HepG2 (cell line): ENCODE results near the gene GRHL1. TPM values are rescaled to one million over a fixed set of nuclear protein-coding genes. Genes with fewer than 3 reads are reported as not detected.

Experiments
- ARID2 ChIP-seq: sonication (generic); formaldehyde crosslinking; IDR thresholded peaks from 2 replicates; pipeline ENCODE4 v1.8.1; 2022; ENCODE audit warnings: mild to moderate bottlenecking, missing genetic modification reagents, borderline replicate concordance
- BCLAF1 ChIP-seq: fragments of 450-650 bp; IDR thresholded peaks from 2 replicates; pipeline ENCODE4 v1.6.1; 2017; ENCODE audit warnings: mild to moderate bottlenecking
- ERF ChIP-seq: IDR thresholded peaks from 2 replicates; pipeline ENCODE4 v1.6.1; 2018; ENCODE audit warnings: missing biosample characterization, missing genetic modification reagents
- GMEB1 ChIP-seq: sonication (generic); formaldehyde crosslinking; IDR thresholded peaks from 2 replicates; pipeline ENCODE4 v1.5.1; 2020; ENCODE audit warnings: missing genetic modification reagents, mild to moderate bottlenecking, borderline replicate concordance
- JUND ChIP-seq: sonication (generic); formaldehyde crosslinking; IDR thresholded peaks from 2 replicates; pipeline ENCODE4 v1.8.0; 2022; ENCODE audit warnings: mild to moderate bottlenecking, missing genetic modification reagents
- NFAT5 ChIP-seq: sonication (generic); formaldehyde crosslinking; IDR thresholded peaks from 2 replicates; pipeline ENCODE4 v1.4.0; 2020; ENCODE audit warnings: missing genetic modification reagents
- NR3C1 ChIP-seq: sonication (generic); formaldehyde crosslinking; IDR thresholded peaks from 2 replicates; pipeline ENCODE4 v1.4.0; 2020; ENCODE audit warnings: missing genetic modification reagents
- SP4 ChIP-seq: sonication (generic); formaldehyde crosslinking; IDR thresholded peaks from 2 replicates; pipeline ENCODE4 v1.8.1; 2023; ENCODE audit warnings: mild to moderate bottlenecking, missing genetic modification reagents
- TBP ChIP-seq: sonication (generic); formaldehyde crosslinking; IDR thresholded peaks from 2 replicates; pipeline ENCODE4 v1.5.0; 2020; ENCODE audit warnings: missing genetic modification reagents
- THAP9 ChIP-seq: sonication (generic); formaldehyde crosslinking; IDR thresholded peaks from 2 replicates; pipeline ENCODE4; 2020; ENCODE audit warnings: missing genetic modification reagents, mild to moderate bottlenecking, borderline replicate concordance
- ZNF33B ChIP-seq: sonication (generic); formaldehyde crosslinking; IDR thresholded peaks from 2 replicates; pipeline ENCODE4 v1.5.1; 2020; ENCODE audit warnings: mild to moderate bottlenecking, missing genetic modification reagents
- ZNF597 ChIP-seq: sonication (generic); formaldehyde crosslinking; IDR thresholded peaks from 2 replicates; pipeline ENCODE4 v1.5.0; 2020; ENCODE audit warnings: missing genetic modification reagents
- ZNF761 ChIP-seq: sonication (generic); formaldehyde crosslinking; conservative IDR thresholded peaks from 2 replicates; pipeline ENCODE4 v1.4.0; 2020; ENCODE audit warnings: mild to moderate bottlenecking, missing genetic modification reagents
- ZNF777 ChIP-seq: sonication (generic); formaldehyde crosslinking; IDR thresholded peaks from 2 replicates; pipeline ENCODE4 v1.4.0; 2020; ENCODE audit warnings: missing genetic modification reagents
- polyA plus RNA-seq, 8 experiments: library from polyadenylated mRNA; depleted of rRNA in 3 of 8; stranded (reverse) in 7 of 8; unstranded in 1 of 8; fragments of >200 nt; fragmentation: Illumina TruSeq in 4 of 8; extraction: Trizol in 4 of 8; gene quantifications; 2 replicates each; pipeline versions ENCODE4 v1.2.1 to v1.2.3, GENCODE V29; 2011 to 2016; ENCODE audit warnings: low read depth in 4 of 8, missing spikeins in 1 of 8, mixed read lengths in 1 of 8; ENCODE audit not compliant: insufficient read depth in 1 of 8
- total RNA-seq, 5 experiments: library from RNA; depleted of rRNA; stranded (reverse); fragments of >200 nt; fragmentation: Illumina TruSeq; extraction: Trizol; gene quantifications; 2 replicates each; pipeline ENCODE4 v1.2.3, GENCODE V29; 2016; ENCODE audit warnings: low read depth in 1 of 5

Gene GRHL1
- total and polyA plus RNA-seq, 2 of the 13 experiments (the other 11 are each of a cell fraction or from before 2014, with no cell fraction given): 9.3 to 12.0 TPM

GRCh38 chr2:10043906-10044601 lies 92.6 kb downstream of the GRHL1 start (continued):
- 0 out of 2 replicates have a peak, but pooled peaks have one; percentile 51 for TF ChIP-seq NFAT5
- TF ChIP-seq ZNF761 (CRISPR knock-in tag): no peak
- peak; percentile 20; the same call in 1 of the 2 replicates for TF ChIP-seq GMEB1
- TF ChIP-seq NR3C1 (CRISPR knock-in tag): no peak
- no peak for TF ChIP-seq TBP (CRISPR knock-in tag)
- TF ChIP-seq THAP9 (CRISPR knock-in tag): no peak
- no peak for TF ChIP-seq BCLAF1
- TF ChIP-seq ZNF777: peak; percentile 32; the same call in 1 of the 2 replicates
- peak; percentile 85; the same call in 1 of the 2 replicates for TF ChIP-seq ERF
- peak; percentile 64; the same call in 1 of the 2 replicates for TF ChIP-seq SP4 (CRISPR knock-in tag)
- peak; percentile 74; the same call in 1 of the 2 replicates for TF ChIP-seq JUND
- TF ChIP-seq ZNF33B (CRISPR knock-in tag): no peak
- no peak for TF ChIP-seq ZNF597 (CRISPR knock-in tag)
- no peak for TF ChIP-seq ARID2 (CRISPR knock-in tag)
